Upper lobe of left lung (tissue), 6 donors: Measurements from ENCODE around the gene PDC. TPM values are rescaled to one million over a fixed set of nuclear protein-coding genes. Genes with fewer than 3 reads are reported as not detected.

Experiments used
- ATAC-seq, 2 donors: fragments of 200-7000 bp; cut with Tn5 transposase; one replicate each; pipeline ENCODE4 v1.9.1; 2022; ENCODE audit warnings: mild to moderate bottlenecking in 2 of 2, moderate library complexity in 2 of 2; ENCODE audit not compliant: low FRiP score in 2 of 2
- DNase-seq, 2 donors: peaks; one replicate each; pipeline ENCODE4 v3.0.0-alpha.2; 2019 to 2020
- H3K27ac ChIP-seq, 4 donors: fragments of 200-600 bp; sonication (generic); one replicate each; pipeline ENCODE4 v1.5.1; 2016 to 2019
- H3K27me3 ChIP-seq, 4 donors: fragments of 200-600 bp; sonication (generic); one replicate each; pipeline ENCODE4 v1.5.1; 2017 to 2019
- H3K36me3 ChIP-seq, 4 donors: fragments of 200-600 bp; sonication (generic); one replicate each; pipeline ENCODE4 v1.5.1; 2016 to 2019
- H3K4me1 ChIP-seq, 4 donors: fragments of 200-600 bp; sonication (generic); one replicate each; pipeline ENCODE4 v1.5.1; 2018 to 2019
- H3K4me3 ChIP-seq, 4 donors: fragments of 200-600 bp; sonication (generic); one replicate each; pipeline ENCODE4 v1.5.1; 2017 to 2019; ENCODE audit warnings: mild to moderate bottlenecking in 2 of 4, moderate library complexity in 1 of 4
- H3K9me3 ChIP-seq, 4 donors: fragments of 200-600 bp; sonication (generic); one replicate each; pipeline ENCODE4 v1.5.1; 2018 to 2019
- CTCF ChIP-seq, 6 experiments: fragments of 450-650 bp in 4 of 6; fragments of 200-600 bp in 2 of 6; sonication (generic) in 2 of 6; IDR thresholded peaks; one replicate each; pipeline ENCODE4 v1.5.1; 2016 to 2019; ENCODE audit warnings: antibody characterized with exemption in 6 of 6
- EP300 ChIP-seq, 4 donors: sonication (generic); formaldehyde crosslinking; IDR thresholded peaks; one replicate each; pipeline ENCODE4 v1.5.1; 2017; ENCODE audit warnings: antibody characterized with exemption in 4 of 4, control low read depth in 2 of 4
- POLR2A ChIP-seq, 4 donors: fragments of 450-650 bp; IDR thresholded peaks; one replicate each; pipeline ENCODE4 v1.5.1; 2016 to 2017; ENCODE audit warnings: antibody characterized with exemption in 4 of 4, mild to moderate bottlenecking in 2 of 4
- POLR2AphosphoS5 ChIP-seq, 2 donors: sonication (generic); formaldehyde crosslinking; IDR thresholded peaks; one replicate each; pipeline ENCODE4 v1.5.1; 2017; ENCODE audit warnings: antibody characterized with exemption in 2 of 2
- WGBS, 2 donors: methylation state at CpG; one replicate each; pipeline ENCODE4 v1.1.5; 2017 to 2018; 5-methylcytosine and 5-hydroxymethylcytosine counted together
- total RNA-seq, 6 donors: library from RNA; depleted of rRNA in 4 of 6; stranded (reverse); fragments of >200 nt in 4 of 6; gene quantifications; one replicate each; pipeline versions ENCODE4 v1.1.0 to v1.2.1, GENCODE V29; 2016 to 2021
- donor health status: DM: no; HTN: no; CAD: no; lungs with moderate emphysema.
- donor health status: DM: no; HTN: yes; CAD: no; lungs with severe emphysema.

The PDC gene
- total RNA-seq, 6 donors from 2014 or later: not detected

GRCh38 chr1:186498071-186498470, 37.2 kb upstream of the PDC start:
- H3K27ac ChIP-seq: peak overlapping the region in 2 of 4 donors; percentile 4 to 17
- TF ChIP-seq CTCF (IDR thresholded peaks at IDR 0.05): no peak
- no peak for TF ChIP-seq POLR2A (IDR thresholded peaks at IDR 0.05)
- no peak for TF ChIP-seq POLR2AphosphoS5 (IDR thresholded peaks at IDR 0.05)
- no peak for TF ChIP-seq EP300 (IDR thresholded peaks at IDR 0.05)
- no peak for ATAC-seq
- peaks cover 0 to 3% (median 0%) of the 10 kb centered on the region in 4 donors for H3K4me1 ChIP-seq
- H3K4me3 ChIP-seq: no peak overlapping the region
- H3K27me3 ChIP-seq: no peaks in the 10 kb centered on the region
- DNase-seq: no peak
- no peaks in the 10 kb centered on the region for H3K36me3 ChIP-seq
- WGBS, 2 donors: 60 to 83% methylated on average over 4 of the region's 4 CpGs
- no peaks in the 10 kb centered on the region for H3K9me3 ChIP-seq

- peaks cover 0 to 7% (median 0%) of the 10 kb centered on the region in 4 donors for H3K4me1 ChIP-seq
- H3K27ac ChIP-seq: no peak overlapping the region
- 94 to 100% methylated on average over 3 of the region's 3 CpGs for WGBS, 2 donors
- no peak for DNase-seq
- H3K27me3 ChIP-seq: no peaks in the 10 kb centered on the region
- H3K36me3 ChIP-seq: no peaks in the 10 kb centered on the region
- no peaks in the 10 kb centered on the region for H3K9me3 ChIP-seq
- no peak overlapping the region for H3K4me3 ChIP-seq
- no peak for ATAC-seq
- TF ChIP-seq POLR2AphosphoS5 (IDR thresholded peaks at IDR 0.05) (no peak), EP300 (IDR thresholded peaks at IDR 0.05) (no peak), POLR2A (IDR thresholded peaks at IDR 0.05) (no peak), CTCF (IDR thresholded peaks at IDR 0.05) (no peak)
Observed at GRCh38 chr1:186497651-186498050, 36.7 kb upstream of the PDC start.

- Histone ChIP-seq H3K27me3 (no peaks in the 10 kb centered on the region), H3K27ac (no peak overlapping the region), H3K36me3 (no peaks in the 10 kb centered on the region), H3K9me3 (no peaks in the 10 kb centered on the region), H3K4me1 (peaks cover 0 to 8% (median 0%) of the 10 kb centered on the region in 4 donors), H3K4me3 (no peak overlapping the region)
- WGBS, 2 donors: 90% methylated on average over 2 of the region's 2 CpGs
- TF ChIP-seq EP300 (IDR thresholded peaks at IDR 0.05) (no peak), CTCF (IDR thresholded peaks at IDR 0.05) (no peak), POLR2A (IDR thresholded peaks at IDR 0.05) (no peak), POLR2AphosphoS5 (IDR thresholded peaks at IDR 0.05) (no peak)
- DNase-seq (no peak), ATAC-seq (no peak)
Observed at GRCh38 chr1:186496171-186496851, 35.4 kb upstream of the PDC start.

- H3K4me1 ChIP-seq: peaks cover 0 to 8% (median 0%) of the 10 kb centered on the region in 4 donors
- DNase-seq (no peak), ATAC-seq (no peak)
- peak overlapping the region in 2 of 4 donors; percentile 34 to 40 for H3K27ac ChIP-seq
- no peaks in the 10 kb centered on the region for H3K27me3 ChIP-seq
- H3K4me3 ChIP-seq: no peak overlapping the region
- TF ChIP-seq CTCF (IDR thresholded peaks at IDR 0.05) (no peak), POLR2A (IDR thresholded peaks at IDR 0.05) (no peak)
- no peaks in the 10 kb centered on the region for H3K9me3 ChIP-seq
- H3K36me3 ChIP-seq: no peaks in the 10 kb centered on the region
- 64 to 84% methylated on average over 2 of the region's 2 CpGs for WGBS, 2 donors
Observed at GRCh38 chr1:186494832-186495271, 33.9 kb upstream of the PDC start.
